ENCODE results near the gene FMNL1.
A peak's percentile ranks its signal among the peaks of the same experiment; 100 is the strongest.
"Not testable (repeated sequence)": the region's sequence is repeated elsewhere in the genome, so short reads cannot be mapped to it uniquely, and the experiment has no call there.

Gene FMNL1

GRCh38 chr17:45235416-45236281 is 14.0 kb downstream of the FMNL1 start:
- no peak for DNase-seq

GRCh38 chr17:45236282-45236606 is 14.6 kb downstream of the FMNL1 start:
- DNase-seq = no peak

- no peak for DNase-seq
Measured at GRCh38 chr17:45237686-45238085, 16.0 kb downstream of the FMNL1 start.

GRCh38 chr17:45238155-45238774 is 16.6 kb downstream of the FMNL1 start:
- no peak for DNase-seq

- DNase-seq = no peak
Measured at GRCh38 chr17:45240905-45241327, 19.2 kb downstream of the FMNL1 start.

- peak in 1 of 2 experiments; percentile 35 for DNase-seq
Measured at GRCh38 chr17:45241328-45242028, 19.8 kb downstream of the FMNL1 start.

GRCh38 chr17:45242029-45242414 is 20.3 kb downstream of the FMNL1 start:
- DNase-seq = no peak

GRCh38 chr17:45243750-45244149 is 22.1 kb downstream of the FMNL1 start:
- DNase-seq = no peak

GRCh38 chr17:45244725-45245656 is 23.3 kb downstream of the FMNL1 start:
- DNase-seq = no peak

GRCh38 chr17:45246338-45246737 is 24.7 kb downstream of the FMNL1 start:
- DNase-seq = no peak

- DNase-seq = no peak
Measured at GRCh38 chr17:45246861-45247428, 25.3 kb downstream of the FMNL1 start.

GRCh38 chr17:45247429-45248131 is 25.9 kb downstream of the FMNL1 start:
- DNase-seq = peak in 1 of 2 experiments; percentile 74

- DNase-seq = no peak
Measured at GRCh38 chr17:45248132-45248957, 26.7 kb downstream of the FMNL1 start.

GRCh38 chr17:45251931-45252330 is 30.2 kb downstream of the FMNL1 start:
- DNase-seq = no peak

- DNase-seq = not testable (repeated sequence)
Measured at GRCh38 chr17:45253237-45253636, 31.6 kb downstream of the FMNL1 start.

GRCh38 chr17:45253879-45254278 is 32.2 kb downstream of the FMNL1 start:
- DNase-seq = no peak

- DNase-seq = no peak
Measured at GRCh38 chr17:45255358-45255757, 33.7 kb downstream of the FMNL1 start.

GRCh38 chr17:45256114-45256966 is 34.7 kb downstream of the FMNL1 start:
- DNase-seq = no peak

- no peak for DNase-seq
Measured at GRCh38 chr17:45257115-45257514, 35.4 kb downstream of the FMNL1 start.

GRCh38 chr17:45258981-45259380 is 37.3 kb downstream of the FMNL1 start:
- no peak for DNase-seq

Measured in cerebellar nuclear complex (tissue), 1 donor.